ENCODE results near the gene AK1. TPM values are rescaled to one million over a fixed set of nuclear protein-coding genes. Genes with fewer than 3 reads are reported as not detected.
A peak's percentile ranks its signal among the peaks of the same experiment; 100 is the strongest.

Gene AK1
- total RNA-seq, 1 experiment from 2014 or later, result 84.5 TPM

GRCh38 chr9:127924736-127925444 lies 47.4 kb upstream of the AK1 start:
- POLR2A ChIA-PET (ENCODE audit: unreplicated experiment), result interaction anchor here (0.6 kb wide), 1 partner anchor 124 kb away, joined by 10 read pairs; no protein-coding TSS in a partner anchor
- Histone ChIP-seq H3K27me3 (ENCODE audit: insufficient read depth, low read depth) (no peaks in the 10 kb centered on the region), H3F3A (ENCODE audit: insufficient read depth, low read depth) (peaks cover 51% of the 10 kb centered on the region; the same call in 1 of the 2 replicates), H3K4me3 (no peak overlapping the region), H2AFZ (no peak overlapping the region), H3K9me3 (ENCODE audit: insufficient read depth, low read depth) (no peaks in the 10 kb centered on the region), H3K9me2 (ENCODE audit: insufficient read depth) (no peaks in the 10 kb centered on the region), H3K27ac (no peak overlapping the region), H3K79me2 (ENCODE audit: low read depth) (no peaks in the 10 kb centered on the region), H3K36me3 (ENCODE audit: low read depth) (no peaks in the 10 kb centered on the region), H3K4me1 (replicated peaks; ENCODE audit: insufficient read depth) (peaks cover 32% of the 10 kb centered on the region), H3K4me2 (no peak overlapping the region), H4K20me1 (ENCODE audit: insufficient read depth) (no peaks in the 10 kb centered on the region)
- CTCF ChIA-PET, result no interaction called here
- intact Hi-C loops (cut with micrococcal nuclease; ENCODE audit: unreplicated experiment), result no loop called here
- DNase-seq, result no peak
- no TSS peak for BruUV-seq (replicated peaks)
- TF ChIP-seq EZH2 (IDR thresholded peaks at IDR 0.05; ENCODE audit: low read depth) (no peak), CTCF (conservative IDR thresholded peaks at IDR 0.05) (no peak)

GRCh38 chr9:127923771-127924170 lies 46.3 kb upstream of the AK1 start:
- Histone ChIP-seq H3K4me2 (no peak overlapping the region), H4K20me1 (ENCODE audit: insufficient read depth) (no peaks in the 10 kb centered on the region), H3F3A (ENCODE audit: insufficient read depth, low read depth) (peaks cover 52% of the 10 kb centered on the region), H3K27me3 (ENCODE audit: insufficient read depth, low read depth) (no peaks in the 10 kb centered on the region), H3K36me3 (ENCODE audit: low read depth) (no peaks in the 10 kb centered on the region), H3K79me2 (ENCODE audit: low read depth) (no peaks in the 10 kb centered on the region), H3K4me3 (no peak overlapping the region), H3K4me1 (replicated peaks; ENCODE audit: insufficient read depth) (peaks cover 37% of the 10 kb centered on the region), H3K9me2 (ENCODE audit: insufficient read depth) (no peaks in the 10 kb centered on the region), H3K27ac (no peak overlapping the region), H2AFZ (no peak overlapping the region), H3K9me3 (ENCODE audit: insufficient read depth, low read depth) (no peaks in the 10 kb centered on the region)
- no peak for TF ChIP-seq EZH2 (IDR thresholded peaks at IDR 0.05; ENCODE audit: low read depth)
- no peak for TF ChIP-seq CTCF (conservative IDR thresholded peaks at IDR 0.05)
- ChIA-PET CTCF (no interaction called here), POLR2A (ENCODE audit: unreplicated experiment) (no interaction called here)
- intact Hi-C loops (cut with micrococcal nuclease; ENCODE audit: unreplicated experiment), result no loop called here
- BruUV-seq (replicated peaks), result no TSS peak
- DNase-seq, result peak in 1 of 2 experiments; percentile 53

- CTCF ChIA-PET, result interaction anchor here (0.6 to 0.7 kb wide), 3 partner anchors 190 to 201 kb away, joined by 3 to 4 read pairs (median 3); no protein-coding TSS in a partner anchor
- H3K4me3 ChIP-seq, result no peak overlapping the region
- no TSS peak for BruUV-seq (replicated peaks)
- no peaks in the 10 kb centered on the region for H3K36me3 ChIP-seq (ENCODE audit: low read depth)
- intact Hi-C loops (cut with micrococcal nuclease; ENCODE audit: unreplicated experiment), result no loop called here
- no peak for DNase-seq
- no peaks in the 10 kb centered on the region for H3K9me2 ChIP-seq (ENCODE audit: insufficient read depth)
- H3K4me1 ChIP-seq (replicated peaks; ENCODE audit: insufficient read depth), result peaks cover 37% of the 10 kb centered on the region
- H2AFZ ChIP-seq, result no peak overlapping the region
- H3K27ac ChIP-seq, result no peak overlapping the region
- no peak overlapping the region for H3K4me2 ChIP-seq
- H3K27me3 ChIP-seq (ENCODE audit: insufficient read depth, low read depth), result no peaks in the 10 kb centered on the region
- no peaks in the 10 kb centered on the region for H4K20me1 ChIP-seq (ENCODE audit: insufficient read depth)
- TF ChIP-seq EZH2 (IDR thresholded peaks at IDR 0.05; ENCODE audit: low read depth) (no peak), CTCF (conservative IDR thresholded peaks at IDR 0.05) (no peak)
- H3F3A ChIP-seq (ENCODE audit: insufficient read depth, low read depth), result peaks cover 52% of the 10 kb centered on the region
- POLR2A ChIA-PET (ENCODE audit: unreplicated experiment), result no interaction called here
- no peaks in the 10 kb centered on the region for H3K79me2 ChIP-seq (ENCODE audit: low read depth)
- no peaks in the 10 kb centered on the region for H3K9me3 ChIP-seq (ENCODE audit: insufficient read depth, low read depth)
Observed at GRCh38 chr9:127923046-127923445, 45.6 kb upstream of the AK1 start.

Measured in PC-9 (cell line).